K562 (cell line): ENCODE results near the gene CD300LG. TPM values are rescaled to one million over a fixed set of nuclear protein-coding genes. Genes with fewer than 3 reads are reported as not detected.

Source experiments
- ATAC-seq: fragments of 200-7000 bp; cut with Tn5 transposase; 3 replicates; pipeline ENCODE4 v1.9.1; 2020; ENCODE audit warnings: moderate library complexity
- BruUV-seq: library from RNA; stranded (reverse); fragments of 400-500 nt; replicated peaks from 2 replicates; lab custom pipeline; 2021; lab: Mats Ljungman, UMichigan
- CTCF ChIA-PET: fragments of 300-600 bp; formaldehyde crosslinking; extraction: SDS; loops from one replicate; lab custom pipeline; 2021; ENCODE audit warnings: low intra/inter-chr PET ratio; lab: Yijun Ruan, JAX
- POLR2A ChIA-PET: fragments of 300-600, 350-650 bp; sonication (Branson Sonifier 250); formaldehyde crosslinking; extraction: SDS; loops from one replicate; lab custom pipeline; 2021; ENCODE audit warnings: antibody characterized with exemption, inconsistent platforms; lab: Yijun Ruan, JAX
- DNase-seq, 4 experiments: peaks; one replicate each; pipeline versions ENCODE4 v3.0.0 to v3.0.0-alpha.2; 2011 to 2018; ENCODE audit warnings: low spot score in 3 of 4, mixed read lengths in 3 of 4; ENCODE audit errors: extremely low read depth in 1 of 4
- FAIRE-seq: peaks from 2 replicates; lab custom pipeline; 2011; peaks lifted over from hg19 to GRCh38; lab: Jason Lieb, UNC
- H2AFZ ChIP-seq: 2 replicates; pipeline ENCODE4 v1.6.0; 2011; ENCODE audit warnings: low read depth, low read length, control low read depth, inconsistent platforms
- H3K27ac ChIP-seq: fragments of 200-600 bp; 3 replicates; pipeline ENCODE4 v1.8.0; 2011; ENCODE audit warnings: low read depth, mild to moderate bottlenecking, control low read depth, inconsistent platforms, low read length, moderate library complexity, mixed read lengths; ENCODE audit errors: extremely low read depth
- H3K27me3 ChIP-seq, 2 experiments: fragments of 300-600 bp in 1 of 2; 2 replicates in 1 of 2; 3 replicates in 1 of 2; pipeline versions ENCODE4 v1.6.0 to v1.8.0; 2011; ENCODE audit warnings: inconsistent platforms in 2 of 2, low read length in 2 of 2, mild to moderate bottlenecking in 1 of 2, mixed read lengths in 1 of 2, moderate library complexity in 1 of 2; ENCODE audit not compliant: control insufficient read depth in 2 of 2, insufficient read depth in 2 of 2
- H3K36me3 ChIP-seq: fragments of 300-600 bp; 3 replicates; pipeline ENCODE4 v1.8.0; 2011; ENCODE audit warnings: mild to moderate bottlenecking, low read length, inconsistent platforms; ENCODE audit not compliant: control insufficient read depth, insufficient read depth
- H3K4me1 ChIP-seq, 2 experiments: fragments of 200-600 bp in 1 of 2; replicated peaks in 1 of 2; 2 replicates in 1 of 2; 3 replicates in 1 of 2; pipeline versions ENCODE4 v1.5.1 to v1.8.0; 2011; ENCODE audit warnings: inconsistent platforms in 2 of 2, low read length in 2 of 2, mild to moderate bottlenecking in 1 of 2, mixed read lengths in 1 of 2, moderate library complexity in 1 of 2; ENCODE audit not compliant: control insufficient read depth in 2 of 2, insufficient read depth in 2 of 2
- H3K4me2 ChIP-seq: 2 replicates; pipeline ENCODE4 v1.6.1; 2011; ENCODE audit warnings: low read length, control low read depth, inconsistent platforms, mixed read lengths; ENCODE audit not compliant: insufficient read depth
- H3K4me3 ChIP-seq: fragments of 200-600 bp; sonication (generic), shearing (Covaris generic); 2 replicates; pipeline ENCODE4 v1.5.1; 2016; ENCODE audit warnings: control low read depth, inconsistent platforms
- H3K79me2 ChIP-seq: fragments of 200-600 bp; 3 replicates; pipeline ENCODE4 v1.8.0; 2011; ENCODE audit warnings: low read length, inconsistent platforms; ENCODE audit not compliant: control insufficient read depth, insufficient read depth
- H3K9ac ChIP-seq, 2 experiments: 2 replicates each; pipeline versions ENCODE4 v1.6.0 to v1.6.1; 2011; ENCODE audit warnings: low read depth in 2 of 2, low read length in 2 of 2, control low read depth in 1 of 2, inconsistent platforms in 1 of 2, mild to moderate bottlenecking in 1 of 2, mixed read lengths in 1 of 2; ENCODE audit not compliant: insufficient read depth in 1 of 2
- H3K9me1 ChIP-seq: one replicate; pipeline ENCODE4 v1.6.0; 2011; ENCODE audit warnings: inconsistent platforms, mild to moderate bottlenecking, low read length, moderate library complexity; ENCODE audit not compliant: control insufficient read depth, insufficient read depth
- H3K9me3 ChIP-seq: replicated peaks from 2 replicates; pipeline ENCODE4 v1.5.1; 2011; ENCODE audit warnings: low read depth, low read length, inconsistent platforms; ENCODE audit not compliant: control insufficient read depth, insufficient read depth
- H4K20me1 ChIP-seq: replicated peaks from 2 replicates; pipeline ENCODE4 v1.6.1; 2011; ENCODE audit warnings: low read length, inconsistent platforms, mixed read lengths; ENCODE audit not compliant: control insufficient read depth, insufficient read depth
- BMI1 ChIP-seq: fragments of 150-350 bp; IDR thresholded peaks from 2 replicates; pipeline ENCODE4 v1.6.1; 2014; ENCODE audit warnings: low read length
- CEBPB ChIP-seq: fragments of 450-650 bp; IDR thresholded peaks from 2 replicates; pipeline ENCODE4 v1.6.1; 2016; ENCODE audit warnings: missing genetic modification characterization, missing compliant biosample characterization
- CHD4 ChIP-seq: fragments of 200-600 bp; sonication (generic); IDR thresholded peaks from 3 replicates; pipeline ENCODE4 v1.6.1; 2012; ENCODE audit warnings: low read depth, mild to moderate bottlenecking, mixed read lengths, low read length, inconsistent platforms; ENCODE audit not compliant: insufficient read depth, insufficient replicate concordance, poor library complexity, severe bottlenecking
- DNMT1 ChIP-seq: fragments of 450-650 bp; IDR thresholded peaks from 2 replicates; pipeline ENCODE4 v1.6.1; 2016; ENCODE audit warnings: antibody characterized with exemption, mild to moderate bottlenecking
- EGR1 ChIP-seq: fragments of 450-650 bp; conservative IDR thresholded peaks from 2 replicates; pipeline ENCODE4 v1.6.1; 2017; ENCODE audit warnings: mild to moderate bottlenecking
- ETV1 ChIP-seq: fragments of 450-650 bp; conservative IDR thresholded peaks from 2 replicates; pipeline ENCODE4 v1.6.1; 2016; ENCODE audit warnings: missing genetic modification characterization, control low read depth, low read depth, missing compliant biosample characterization
- FOXJ3 ChIP-seq: sonication (generic); formaldehyde crosslinking; IDR thresholded peaks from 2 replicates; pipeline ENCODE4 v1.4.0; 2020; ENCODE audit warnings: mild to moderate bottlenecking, missing genetic modification reagents
- HDAC3 ChIP-seq: fragments of 450-650 bp; IDR thresholded peaks from 2 replicates; pipeline ENCODE4 v1.6.1; 2018; ENCODE audit warnings: borderline replicate concordance, mild to moderate bottlenecking, moderate library complexity; ENCODE audit not compliant: partially characterized antibody
- HNRNPLL ChIP-seq: fragments of 200-400 bp; formaldehyde crosslinking; IDR thresholded peaks from 2 replicates; pipeline ENCODE4 v1.6.1; 2017; ENCODE audit warnings: low read length, low read depth, mild to moderate bottlenecking; ENCODE audit not compliant: poor library complexity, severe bottlenecking
- PTRF ChIP-seq: fragments of 450-650 bp; IDR thresholded peaks from 2 replicates; pipeline ENCODE4 v1.6.1; 2016; ENCODE audit warnings: mild to moderate bottlenecking, missing genetic modification characterization, missing compliant biosample characterization
- SNIP1 ChIP-seq: fragments of 450-650 bp; IDR thresholded peaks from 2 replicates; pipeline ENCODE4 v1.7.1; 2017; ENCODE audit warnings: low read depth, mild to moderate bottlenecking
- ZNF121 ChIP-seq: sonication (generic); formaldehyde crosslinking; conservative IDR thresholded peaks from 2 replicates; pipeline ENCODE4 v1.8.0; 2022; ENCODE audit warnings: missing genetic modification reagents
- ZNF668 ChIP-seq: fragments of 250-450 bp; sonication (Bioruptor Pico); IDR thresholded peaks from 2 replicates; pipeline ENCODE4 v1.8.0; 2022; ENCODE audit warnings: mild to moderate bottlenecking, inconsistent platforms
- WGBS: fragments of 100-300 bp; shearing (Covaris generic); methylation state at CpG from one replicate; pipeline ENCODE4 v1.1.6; 2016; ENCODE audit warnings: low coverage, mixed read lengths; ENCODE audit not compliant: insufficient coverage; ENCODE audit errors: missing lambda C conversion rate; 5-methylcytosine and 5-hydroxymethylcytosine counted together
- in situ Hi-C: fragments of 300-500 bp; cut with MboI; formaldehyde crosslinking; loops from 4 replicates; pipeline ENCODE4 v1.15.0; 2018; ENCODE audit warnings: inconsistent platforms, mixed read lengths
- intact Hi-C: fragments of 100-400 bp; cut with micrococcal nuclease; formaldehyde crosslinking; loops from 2 replicates; pipeline ENCODE4 v1.14.2; 2022
- polyA plus RNA-seq, 8 experiments: library from polyadenylated mRNA; depleted of rRNA in 4 of 8; stranded (reverse) in 5 of 8; unstranded in 3 of 8; fragments of >200 nt; fragmentation: Nextera tagmentation in 2 of 8; fragmentation: Illumina TruSeq in 1 of 8; extraction: Ambion mirVana in 2 of 8; extraction: Trizol in 1 of 8; gene quantifications; 2 replicates each; pipeline versions ENCODE4 v1.2.1 to v1.2.3, GENCODE V29; 2011 to 2014; ENCODE audit warnings: inconsistent platforms in 1 of 8, missing spikeins in 1 of 8
- total RNA-seq, 7 experiments: library from RNA; depleted of rRNA in 6 of 7; stranded (reverse); fragments of >200 nt in 6 of 7; fragmentation: Illumina TruSeq in 2 of 7; extraction: Trizol in 2 of 7; gene quantifications; 2 replicates each; pipeline versions ENCODE4 v1.2.1 to v1.2.3, GENCODE V29; 2011 to 2021; ENCODE audit warnings: low replicate concordance in 1 of 7
- TF ChIP-seq, protein P1 (sequence below): sonication (generic); formaldehyde crosslinking; IDR thresholded peaks from 2 replicates; pipeline ENCODE4 v1.8.0; 2022; ENCODE audit warnings: mild to moderate bottlenecking, missing genetic modification reagents, borderline replicate concordance
- TF ChIP-seq, protein P2 (sequence below): sonication (generic); formaldehyde crosslinking; IDR thresholded peaks from 2 replicates; pipeline ENCODE4 v1.8.0; 2022; ENCODE audit warnings: missing genetic modification reagents, mild to moderate bottlenecking, borderline replicate concordance

CD300LG gene
- total and polyA plus RNA-seq, 9 of the 15 experiments (the other 6 are each of a cell fraction or from before 2014, with no cell fraction given): not detected

DNA sequence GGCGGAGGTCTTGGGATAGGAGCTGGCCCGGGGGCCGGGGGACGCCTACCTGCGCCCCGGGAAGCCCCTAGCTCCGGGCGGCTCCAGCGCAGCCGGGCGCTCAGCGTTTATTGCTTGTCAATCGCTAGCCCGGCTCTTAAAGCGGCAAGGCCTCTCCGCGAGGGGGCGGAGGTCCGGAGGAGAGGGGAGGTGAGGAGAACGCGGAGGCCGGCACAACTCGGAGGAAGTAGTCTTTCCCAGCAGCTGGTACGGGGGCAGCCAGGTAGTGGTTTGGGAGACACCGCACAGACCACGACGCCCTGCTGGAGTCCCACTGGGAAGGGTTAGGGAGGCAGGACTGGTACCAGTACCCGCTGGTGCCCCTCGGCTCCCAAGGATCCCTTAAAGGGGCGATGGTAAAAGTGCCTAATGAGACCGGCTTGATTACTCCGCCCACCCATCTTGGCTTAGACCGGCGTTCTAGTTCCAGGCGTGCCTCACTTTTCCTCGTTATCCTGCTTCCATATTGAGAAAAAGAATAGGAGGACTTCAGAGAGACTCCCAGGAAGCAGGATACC is 60.5 kb downstream of the CD300LG start, which contains the start of gene MPP2 (continued):
- TF ChIP-seq EGR1: peak; percentile 71

DNA sequence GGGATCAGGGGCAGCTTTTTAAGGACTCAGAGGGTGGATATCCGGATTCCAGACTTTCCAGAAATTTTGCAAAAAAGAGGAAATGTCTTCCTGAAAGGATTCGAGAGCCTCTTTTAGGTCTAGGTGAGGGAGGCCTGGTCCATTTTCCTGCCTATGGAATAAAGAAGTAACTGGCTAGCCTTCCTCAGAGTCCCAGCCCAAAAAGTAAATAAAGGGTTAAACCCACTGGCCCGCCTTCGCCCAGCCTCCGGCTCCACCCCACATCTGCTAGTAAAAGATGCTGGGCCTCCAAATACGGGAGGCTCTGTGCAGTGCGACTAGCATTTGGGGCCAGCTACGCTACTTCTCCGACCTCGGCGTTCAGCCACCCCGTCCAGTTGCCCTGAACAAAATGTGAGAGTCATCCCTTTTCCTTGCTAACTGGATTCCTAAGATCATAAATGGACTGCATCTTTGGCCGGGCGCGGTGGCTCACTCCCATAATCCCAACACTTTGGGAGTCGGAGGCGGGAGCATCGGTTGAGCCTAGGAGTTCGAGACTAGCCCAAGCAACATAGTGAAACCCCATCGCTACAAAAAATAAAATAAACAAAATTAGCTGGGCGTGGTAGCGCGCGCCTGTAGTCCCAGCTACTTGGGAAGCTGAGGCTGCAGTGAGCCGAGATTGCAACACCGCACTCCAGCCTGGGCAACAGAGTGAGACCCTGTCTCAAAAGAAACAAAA is 61.2 kb downstream of the CD300LG start:
- no TSS peak for BruUV-seq
- FAIRE-seq: peak; percentile 62
- peak; percentile 62 to 78 (median 70) for DNase-seq
- intact Hi-C loops: no loop called here
- 0 out of 4 replicates have a peak overlapping the region, but pooled peaks of 1 of the 2 experiments have one; percentile 15 for H3K9ac ChIP-seq
- CTCF ChIA-PET: interaction anchor here (0.5 to 1.5 kb wide), 3 partner anchors 75 to 88 kb away, joined by 3 to 9 read pairs (median 3); no protein-coding TSS in a partner anchor
- H3K4me1 ChIP-seq: peaks cover 0 to 23% of the 10 kb centered on the region in 2 experiments; a peak in 3 of 5 replicates
- ATAC-seq: peak; percentile 82
- H3K9me1 ChIP-seq: no peaks in the 10 kb centered on the region
- in situ Hi-C loops: no loop called here
- peak overlapping the region; percentile 74; the same call in 1 of the 2 replicates for H3K4me2 ChIP-seq
- no peaks in the 10 kb centered on the region for H3K9me3 ChIP-seq
- H3K4me3 ChIP-seq: no peak overlapping the region
- H2AFZ ChIP-seq: peak overlapping the region; percentile 88; the same call in 1 of the 2 replicates
- H3K27me3 ChIP-seq: peaks cover 27 to 62% of the 10 kb centered on the region in 2 experiments
- H3K27ac ChIP-seq: no peak overlapping the region
- H3K79me2 ChIP-seq: no peaks in the 10 kb centered on the region
- POLR2A ChIA-PET: interaction anchor here (0.6 to 1.0 kb wide), 5 partner anchors 9 to 468 kb away, joined by 3 to 4 read pairs (median 3); no protein-coding TSS in a partner anchor
- H4K20me1 ChIP-seq: peaks cover 6% of the 10 kb centered on the region; the same call in 1 of the 2 replicates
- no peaks in the 10 kb centered on the region for H3K36me3 ChIP-seq
- 14% methylated on average over 23 of the region's 26 CpGs for WGBS
- TF ChIP-seq, protein P1, sequence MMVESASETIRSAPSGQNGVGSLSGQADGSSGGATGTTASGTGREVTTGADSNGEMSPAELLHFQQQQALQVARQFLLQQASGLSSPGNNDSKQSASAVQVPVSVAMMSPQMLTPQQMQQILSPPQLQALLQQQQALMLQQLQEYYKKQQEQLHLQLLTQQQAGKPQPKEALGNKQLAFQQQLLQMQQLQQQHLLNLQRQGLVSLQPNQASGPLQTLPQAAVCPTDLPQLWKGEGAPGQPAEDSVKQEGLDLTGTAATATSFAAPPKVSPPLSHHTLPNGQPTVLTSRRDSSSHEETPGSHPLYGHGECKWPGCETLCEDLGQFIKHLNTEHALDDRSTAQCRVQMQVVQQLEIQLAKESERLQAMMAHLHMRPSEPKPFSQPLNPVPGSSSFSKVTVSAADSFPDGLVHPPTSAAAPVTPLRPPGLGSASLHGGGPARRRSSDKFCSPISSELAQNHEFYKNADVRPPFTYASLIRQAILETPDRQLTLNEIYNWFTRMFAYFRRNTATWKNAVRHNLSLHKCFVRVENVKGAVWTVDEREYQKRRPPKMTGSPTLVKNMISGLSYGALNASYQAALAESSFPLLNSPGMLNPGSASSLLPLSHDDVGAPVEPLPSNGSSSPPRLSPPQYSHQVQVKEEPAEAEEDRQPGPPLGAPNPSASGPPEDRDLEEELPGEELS (CRISPR knock-in tag): no peak
- TF ChIP-seq CEBPB (tag): peak; percentile 27; the same call in 1 of the 2 replicates
- TF ChIP-seq, protein P2, sequence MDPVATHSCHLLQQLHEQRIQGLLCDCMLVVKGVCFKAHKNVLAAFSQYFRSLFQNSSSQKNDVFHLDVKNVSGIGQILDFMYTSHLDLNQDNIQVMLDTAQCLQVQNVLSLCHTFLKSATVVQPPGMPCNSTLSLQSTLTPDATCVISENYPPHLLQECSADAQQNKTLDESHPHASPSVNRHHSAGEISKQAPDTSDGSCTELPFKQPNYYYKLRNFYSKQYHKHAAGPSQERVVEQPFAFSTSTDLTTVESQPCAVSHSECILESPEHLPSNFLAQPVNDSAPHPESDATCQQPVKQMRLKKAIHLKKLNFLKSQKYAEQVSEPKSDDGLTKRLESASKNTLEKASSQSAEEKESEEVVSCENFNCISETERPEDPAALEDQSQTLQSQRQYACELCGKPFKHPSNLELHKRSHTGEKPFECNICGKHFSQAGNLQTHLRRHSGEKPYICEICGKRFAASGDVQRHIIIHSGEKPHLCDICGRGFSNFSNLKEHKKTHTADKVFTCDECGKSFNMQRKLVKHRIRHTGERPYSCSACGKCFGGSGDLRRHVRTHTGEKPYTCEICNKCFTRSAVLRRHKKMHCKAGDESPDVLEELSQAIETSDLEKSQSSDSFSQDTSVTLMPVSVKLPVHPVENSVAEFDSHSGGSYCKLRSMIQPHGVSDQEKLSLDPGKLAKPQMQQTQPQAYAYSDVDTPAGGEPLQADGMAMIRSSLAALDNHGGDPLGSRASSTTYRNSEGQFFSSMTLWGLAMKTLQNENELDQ: no peak
- peak; percentile 85 for TF ChIP-seq HNRNPLL
- peak; percentile 41; the same call in 1 of the 2 replicates for TF ChIP-seq ZNF121
- TF ChIP-seq HDAC3: no peak
- TF ChIP-seq SNIP1: peak; percentile 37; the same call in 1 of the 2 replicates
- no peak for TF ChIP-seq FOXJ3 (CRISPR knock-in tag)
- TF ChIP-seq ETV1 (tag): no peak
- TF ChIP-seq PTRF (tag): no peak
- no peak for TF ChIP-seq CHD4
- no peak for TF ChIP-seq ZNF668 (CRISPR knock-in tag)
- no peak for TF ChIP-seq BMI1
- no peak for TF ChIP-seq DNMT1
